DMS114 treated with DMSO at 0.1 percent for 48 hours (cell line): ENCODE measurements around the gene APOC4.
"Not testable (repeated sequence)": the region's sequence is repeated elsewhere in the genome, so short reads cannot be mapped to it uniquely, and the experiment has no call there.

Source experiments
- DNase-seq: peaks from one replicate; lab custom pipeline; 2025; ENCODE audit not compliant: unreplicated experiment; lab: John Stamatoyannopoulos, UW

Gene APOC4

DNA sequence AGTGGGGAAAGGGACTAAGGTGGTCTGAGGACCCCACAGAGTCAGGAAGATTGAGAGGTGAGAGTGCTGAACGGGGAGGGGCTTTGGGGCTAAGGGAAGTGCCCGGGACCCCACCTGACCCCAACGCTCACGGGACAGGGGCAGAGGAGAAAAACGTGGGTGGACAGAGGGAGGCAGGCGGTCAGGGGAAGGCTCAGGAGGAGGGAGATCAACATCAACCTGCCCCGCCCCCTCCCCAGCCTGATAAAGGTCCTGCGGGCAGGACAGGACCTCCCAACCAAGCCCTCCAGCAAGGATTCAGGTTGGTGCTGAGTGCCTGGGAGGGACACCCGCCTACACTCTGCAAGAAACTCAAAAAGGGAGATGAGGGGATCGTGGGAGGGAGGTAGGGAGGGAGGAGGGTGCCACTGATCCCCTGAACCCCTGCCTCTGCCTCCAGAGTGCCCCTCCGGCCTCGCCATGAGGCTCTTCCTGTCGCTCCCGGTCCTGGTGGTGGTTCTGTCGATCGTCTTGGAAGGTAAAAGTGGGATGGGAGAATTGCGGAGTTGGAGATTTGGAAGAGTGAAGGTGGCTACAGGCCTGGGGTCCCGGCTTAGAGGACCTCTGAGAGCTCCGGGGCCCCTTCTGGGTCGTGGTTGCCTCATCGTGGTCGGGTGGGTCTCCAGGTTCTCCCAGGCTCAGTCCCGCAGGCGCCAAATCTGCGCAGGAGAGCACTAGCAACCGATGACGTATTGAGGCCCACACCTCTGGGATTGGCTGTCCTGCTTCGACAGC is 27.4 kb upstream of the APOC4 start, which contains the start of gene APOC1:
APOC1 (plus strand) TSS at position 176 of the 774 bp plus-strand sequence; CDS start at position 460, 284 bp downstream.
- peak; percentile 69 for DNase-seq

DNA sequence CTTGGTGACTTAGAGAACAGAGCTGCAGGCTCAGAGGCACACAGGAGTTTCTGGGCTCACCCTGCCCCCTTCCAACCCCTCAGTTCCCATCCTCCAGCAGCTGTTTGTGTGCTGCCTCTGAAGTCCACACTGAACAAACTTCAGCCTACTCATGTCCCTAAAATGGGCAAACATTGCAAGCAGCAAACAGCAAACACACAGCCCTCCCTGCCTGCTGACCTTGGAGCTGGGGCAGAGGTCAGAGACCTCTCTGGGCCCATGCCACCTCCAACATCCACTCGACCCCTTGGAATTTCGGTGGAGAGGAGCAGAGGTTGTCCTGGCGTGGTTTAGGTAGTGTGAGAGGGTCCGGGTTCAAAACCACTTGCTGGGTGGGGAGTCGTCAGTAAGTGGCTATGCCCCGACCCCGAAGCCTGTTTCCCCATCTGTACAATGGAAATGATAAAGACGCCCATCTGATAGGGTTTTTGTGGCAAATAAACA is 17.8 kb upstream of the APOC4 start:
- no peak for DNase-seq

DNA sequence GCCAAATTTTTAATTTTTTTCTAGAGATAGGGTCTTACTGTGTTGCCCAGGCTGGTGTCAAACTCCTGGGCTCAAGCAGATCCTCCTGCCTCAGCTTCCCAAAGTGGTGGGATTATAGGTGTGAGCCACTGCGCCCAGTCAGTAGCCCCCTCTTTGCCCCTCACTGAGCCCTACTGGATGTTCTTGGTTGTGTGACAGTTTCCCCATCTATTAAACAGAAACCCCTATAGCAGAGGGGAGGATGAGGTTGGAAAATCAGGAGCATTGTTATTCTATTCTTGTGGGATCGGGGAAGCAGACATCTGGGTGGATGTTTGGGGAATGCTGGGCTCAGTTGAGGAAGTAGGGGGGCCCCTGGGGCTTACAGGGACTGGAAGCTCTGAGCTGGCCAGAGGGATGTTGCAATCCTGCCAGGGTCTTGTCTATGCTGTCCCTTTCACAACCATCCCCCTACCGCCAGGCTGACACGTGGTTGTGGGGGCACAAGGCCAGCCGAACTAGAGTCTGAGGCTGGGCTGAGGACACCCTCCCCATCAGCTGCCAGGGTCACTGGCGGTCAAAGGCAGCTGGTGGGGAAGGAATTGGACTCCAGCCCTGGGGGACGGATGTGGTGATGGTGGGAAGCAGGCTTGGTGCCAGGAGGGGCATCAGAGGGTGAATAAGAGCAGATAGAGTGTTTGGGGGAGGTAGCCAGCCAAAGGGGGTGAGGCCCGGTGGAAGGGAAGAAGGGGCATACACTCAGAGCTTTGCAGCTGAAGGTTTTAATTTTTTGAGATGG is 16.7 kb upstream of the APOC4 start:
- no peak for DNase-seq

DNA sequence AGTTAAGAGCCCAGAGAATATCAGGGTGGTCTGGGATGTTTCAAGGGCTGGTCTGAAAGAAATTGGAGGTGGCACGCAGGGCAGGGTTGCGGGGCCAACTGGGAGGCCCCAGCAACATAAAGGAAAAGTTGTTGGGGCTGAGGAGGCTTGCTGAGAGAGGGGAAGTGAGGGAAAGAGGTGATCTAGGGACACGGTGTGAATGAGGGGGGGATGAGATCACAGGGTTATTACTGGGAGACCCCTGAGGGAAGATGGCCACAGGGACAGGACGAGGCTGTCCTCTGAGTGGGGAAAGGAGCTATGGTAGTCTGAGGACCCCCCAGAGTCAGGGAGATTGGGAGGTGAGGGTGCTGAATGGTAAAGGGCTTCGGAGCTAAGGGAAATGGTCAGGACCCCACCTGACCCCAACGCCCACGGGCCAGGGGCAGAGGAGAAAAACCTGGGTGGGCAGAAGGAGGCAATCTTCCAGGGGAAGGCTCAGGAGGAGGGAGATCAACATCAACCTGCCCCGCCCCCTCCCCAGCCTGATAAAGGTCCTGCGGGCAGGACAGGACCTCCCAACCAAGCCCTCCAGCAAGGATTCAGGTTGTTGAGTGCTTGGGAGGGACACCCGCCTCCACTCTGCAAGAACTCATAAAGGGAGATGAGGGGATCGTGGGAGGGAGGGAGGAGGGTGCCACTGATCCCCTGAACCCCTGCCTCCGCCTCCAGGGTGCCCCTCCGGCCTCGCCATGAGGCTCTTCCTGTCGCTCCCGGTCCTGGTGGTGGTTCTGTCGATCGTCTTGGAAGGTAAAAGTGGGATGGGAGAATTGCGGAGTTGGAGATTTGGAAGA is 15.6 kb upstream of the APOC4 start:
- DNase-seq: not testable (repeated sequence)

DNA sequence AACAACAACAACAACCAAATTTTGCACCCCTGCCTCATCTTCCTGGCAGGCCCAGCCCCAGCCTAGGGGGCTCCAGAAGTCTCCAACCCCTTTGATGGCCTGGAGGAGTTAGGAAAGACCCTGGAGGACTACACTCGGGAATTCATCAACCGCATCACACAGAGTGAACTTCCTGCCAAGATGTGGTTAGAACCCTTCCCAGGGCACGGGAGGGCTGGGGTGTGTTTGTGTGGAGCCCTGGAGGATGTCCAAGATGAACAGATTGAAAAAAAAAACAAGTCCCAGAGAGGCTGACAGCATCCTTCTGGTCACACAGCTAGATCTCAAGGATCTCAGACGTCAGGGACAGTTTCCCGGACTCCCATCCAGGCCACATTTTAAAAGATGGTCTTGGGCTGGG is 14.3 kb upstream of the APOC4 start:
- DNase-seq: no peak

DNA sequence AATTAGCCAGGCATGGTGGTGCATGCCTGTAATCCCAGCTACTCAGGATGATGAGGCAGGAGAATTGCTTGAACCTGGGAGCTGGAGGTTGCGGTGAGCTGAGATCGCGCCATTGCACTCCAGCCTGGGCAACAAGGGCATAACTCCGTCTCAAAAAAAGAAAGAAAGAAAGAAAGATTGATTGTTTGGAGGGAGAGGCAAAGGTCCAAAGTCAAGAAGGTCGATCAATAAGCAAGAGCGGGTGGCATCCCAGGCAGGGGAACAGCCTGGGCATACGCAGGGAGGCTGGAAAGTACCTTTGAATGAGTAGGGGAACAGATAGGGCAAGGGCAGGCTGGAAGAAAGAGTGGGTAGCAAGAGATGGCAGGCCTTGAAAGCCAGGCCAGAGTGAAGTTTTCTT is 11.9 kb upstream of the APOC4 start:
- DNase-seq: no peak

DNA sequence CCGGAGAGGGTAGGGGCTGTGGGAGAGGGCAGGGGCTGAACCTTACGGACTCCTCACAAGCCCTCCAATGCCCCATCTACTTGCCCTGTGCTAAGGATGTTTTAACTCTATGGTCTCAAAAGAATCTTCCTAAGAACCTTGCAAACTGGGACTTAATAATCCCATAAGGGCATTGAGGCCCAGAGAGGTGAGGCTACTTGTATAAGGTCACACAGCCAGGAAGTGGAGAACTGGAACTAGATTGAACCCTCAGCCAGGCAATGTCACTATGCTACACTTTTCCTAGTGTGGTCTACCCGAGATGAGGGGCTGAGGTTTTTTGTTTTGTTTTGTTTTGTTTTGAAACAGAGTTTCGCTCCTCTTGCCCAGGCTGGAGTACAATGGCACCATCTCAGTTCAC is 10.5 kb upstream of the APOC4 start:
- no peak for DNase-seq

DNA sequence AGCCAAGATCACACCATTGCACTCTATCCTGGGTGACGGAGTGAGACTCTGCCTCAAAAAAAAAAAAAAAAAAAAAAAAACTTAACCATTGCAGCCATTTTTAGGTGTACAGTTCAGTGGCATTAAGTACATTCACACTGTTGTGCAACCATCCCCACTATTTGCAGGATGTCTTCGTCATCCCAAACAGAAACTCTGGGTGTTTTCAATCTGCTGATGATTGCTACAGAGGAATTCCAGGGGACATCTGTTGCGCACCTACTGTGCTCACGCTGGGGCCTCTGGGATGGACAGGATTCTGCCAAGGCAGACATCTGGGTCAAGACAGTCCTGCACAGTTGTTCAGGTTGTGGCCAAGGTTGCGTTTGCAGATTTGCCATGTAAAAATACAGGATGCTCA is 2.4 kb upstream of the APOC4 start:
- no peak for DNase-seq

DNA sequence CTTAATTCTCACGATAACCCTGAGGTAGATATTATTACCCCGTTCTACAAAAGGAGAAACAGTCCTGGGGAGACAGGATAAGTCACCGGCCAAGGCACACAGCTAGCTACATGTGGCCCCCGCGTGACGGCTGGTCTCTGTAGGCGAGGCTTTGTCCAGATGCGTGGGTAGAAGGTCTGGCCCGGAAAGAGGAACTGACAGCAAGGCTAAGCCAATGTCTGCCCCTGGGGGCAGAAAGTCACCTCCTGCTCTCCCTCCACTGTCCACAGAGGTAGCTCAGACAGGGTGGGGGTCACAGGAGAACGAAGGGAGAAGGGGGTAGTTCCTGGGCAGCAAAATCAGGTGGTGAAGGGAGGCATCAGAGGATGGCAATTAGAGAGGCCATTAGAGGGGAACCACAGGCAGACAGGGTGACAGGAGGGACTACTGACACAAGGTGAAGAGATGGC is 1.8 kb downstream of the APOC4 start:
- no peak for DNase-seq

DNA sequence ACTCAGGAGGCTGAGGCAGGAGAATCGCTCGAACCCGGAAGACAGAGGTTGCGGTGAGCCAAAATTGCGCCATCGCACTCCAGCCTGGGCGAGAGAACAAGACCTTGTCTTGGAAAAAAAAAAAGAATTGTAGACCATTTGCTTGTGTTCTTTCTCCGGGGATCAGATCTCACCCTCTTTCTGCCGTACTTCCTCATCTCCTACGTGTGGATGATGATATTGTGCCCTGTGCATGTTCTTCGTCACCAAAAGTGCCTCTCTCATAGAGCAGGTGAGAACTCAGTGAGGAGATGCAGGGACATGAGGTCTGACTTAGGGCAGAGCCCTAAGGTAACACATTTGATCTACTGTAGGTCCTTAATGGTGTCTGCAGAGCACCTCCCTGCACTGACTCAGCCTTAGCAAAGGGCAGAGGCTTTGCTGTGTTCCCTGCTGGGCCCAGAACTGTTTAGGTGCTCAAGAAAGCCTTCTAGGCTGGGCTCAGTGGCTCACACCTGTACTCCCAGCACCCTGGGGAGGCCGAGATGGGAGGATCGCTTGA is 5.1 kb downstream of the APOC4 start:
- no peak for DNase-seq

DNA sequence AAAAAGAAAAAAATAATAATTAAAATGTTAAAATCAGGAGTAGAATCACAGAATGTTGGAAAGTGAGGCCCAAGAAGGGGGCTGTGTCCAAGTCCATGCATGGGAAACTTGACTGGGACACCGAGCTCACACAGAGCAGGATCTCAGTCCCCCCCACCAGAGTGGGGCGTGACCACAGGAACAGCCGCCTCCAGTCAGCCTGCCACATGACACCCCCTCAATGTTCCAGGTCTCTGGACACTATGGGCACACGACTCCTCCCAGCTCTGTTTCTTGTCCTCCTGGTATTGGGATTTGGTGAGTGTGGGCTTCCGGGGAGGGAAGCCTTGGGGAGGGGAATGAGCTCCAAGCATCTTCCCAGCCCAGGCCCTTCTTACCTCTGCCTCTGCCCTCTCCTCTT is 6.2 kb downstream of the APOC4 start:
- no peak for DNase-seq

DNA sequence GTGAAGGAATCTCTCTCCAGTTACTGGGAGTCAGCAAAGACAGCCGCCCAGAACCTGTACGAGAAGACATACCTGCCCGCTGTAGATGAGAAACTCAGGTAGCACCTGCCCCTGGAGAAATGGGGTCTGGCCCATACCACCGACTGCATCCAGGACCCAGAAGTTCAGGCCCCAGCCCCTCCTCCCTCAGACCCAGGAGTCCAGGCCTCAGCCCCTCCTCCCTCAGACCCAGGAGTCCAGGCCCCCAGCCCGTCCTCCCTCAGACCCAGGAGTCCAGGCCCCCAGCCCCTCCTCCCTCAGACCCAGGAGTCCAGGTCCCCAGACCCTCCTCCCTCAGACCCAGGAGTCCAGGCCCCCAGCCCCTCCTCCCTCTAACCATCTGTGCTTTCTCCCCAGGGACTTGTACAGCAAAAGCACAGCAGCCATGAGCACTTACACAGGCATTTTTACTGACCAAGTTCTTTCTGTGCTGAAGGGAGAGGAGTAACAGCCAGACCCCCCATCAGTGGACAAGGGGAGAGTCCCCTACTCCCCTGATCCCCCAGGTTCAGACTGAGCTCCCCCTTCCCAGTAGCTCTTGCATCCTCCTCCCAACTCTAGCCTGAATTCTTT is 6.8 kb downstream of the APOC4 start:
- DNase-seq: no peak

DNA sequence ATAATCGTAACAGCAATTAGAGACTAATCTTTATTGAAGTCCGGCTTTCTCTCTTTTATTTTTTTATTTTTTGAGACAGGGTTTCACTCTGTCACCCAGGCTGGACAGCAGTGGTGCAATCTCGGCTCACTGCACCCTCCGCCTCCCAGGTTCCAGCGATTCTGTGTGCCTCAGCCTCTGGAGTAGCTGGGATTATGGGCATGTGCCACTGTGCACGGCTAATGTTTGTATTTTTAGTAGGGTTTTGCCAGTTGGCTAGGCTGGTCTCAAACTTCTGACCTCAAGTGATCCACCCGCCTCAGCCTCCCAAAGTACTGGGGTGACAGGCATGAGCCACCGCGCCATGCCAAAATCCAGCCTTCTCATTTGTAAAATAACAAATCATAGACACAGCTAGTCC is 7.5 kb downstream of the APOC4 start:
- no peak for DNase-seq

DNA sequence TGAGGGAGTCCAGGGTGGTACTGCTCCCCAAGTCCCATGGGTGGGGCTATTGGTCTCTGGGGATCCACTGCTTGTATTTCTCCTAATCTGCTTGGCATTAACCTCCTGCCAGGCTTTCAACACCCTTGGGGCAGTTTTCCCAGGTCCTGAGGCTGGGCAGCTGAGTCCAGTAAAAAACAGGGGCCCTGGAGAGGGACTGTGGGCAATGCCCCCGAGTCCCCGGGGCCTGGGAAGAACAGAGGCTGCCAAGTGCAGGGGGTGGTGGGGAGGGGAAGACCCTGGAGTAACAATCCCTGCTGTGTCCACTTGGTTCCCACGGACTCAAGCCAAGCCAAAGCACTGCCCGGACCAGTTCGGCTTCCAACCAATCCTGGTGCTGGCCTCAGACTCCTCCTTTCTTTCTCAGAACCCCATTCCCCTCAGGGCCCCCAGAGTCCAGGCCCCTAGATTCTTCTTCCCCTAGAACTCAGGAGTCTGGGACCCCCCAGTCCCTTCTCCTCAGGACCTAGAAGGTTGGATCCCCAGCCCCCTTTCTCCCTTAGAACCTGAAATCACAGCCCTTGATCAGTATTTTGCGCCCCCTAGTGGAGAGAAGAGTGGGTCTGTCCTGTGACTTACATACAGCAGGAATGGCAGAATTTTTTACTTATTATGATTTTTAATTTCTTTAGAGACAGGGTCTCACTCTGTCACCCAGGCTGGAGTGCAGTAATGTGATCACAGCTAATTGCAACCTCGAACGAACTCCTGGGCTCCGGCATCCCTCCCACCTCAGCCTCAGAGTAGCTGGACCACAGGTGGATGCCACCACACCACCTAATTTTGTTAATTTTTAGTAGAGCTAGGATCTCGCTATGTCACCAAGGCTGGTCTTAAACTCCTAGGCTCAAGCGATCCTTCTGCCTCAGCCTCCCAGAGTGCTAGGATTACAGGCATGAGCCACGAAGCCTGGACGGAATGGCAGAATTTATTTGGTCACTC is 9.4 kb downstream of the APOC4 start:
- peak; percentile 35 for DNase-seq

DNA sequence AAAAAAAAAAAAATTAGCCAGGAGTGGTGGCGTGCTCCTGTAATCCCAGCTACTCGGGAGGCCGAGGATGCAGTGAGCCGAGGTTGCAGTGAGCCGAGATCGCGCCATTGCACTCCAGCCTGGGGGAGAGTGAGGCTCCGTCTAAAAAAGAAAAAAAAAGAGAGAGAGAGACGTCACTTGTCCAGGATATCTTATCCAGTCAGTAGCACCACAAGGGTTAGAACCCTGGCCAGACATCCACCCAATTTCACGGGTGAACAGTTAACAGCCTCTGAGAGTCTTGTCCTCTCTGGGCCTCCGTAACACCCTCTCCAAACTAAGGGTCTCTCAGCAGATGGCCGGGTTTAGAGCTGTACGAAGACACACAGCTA is 12.2 kb downstream of the APOC4 start:
- no peak for DNase-seq

DNA sequence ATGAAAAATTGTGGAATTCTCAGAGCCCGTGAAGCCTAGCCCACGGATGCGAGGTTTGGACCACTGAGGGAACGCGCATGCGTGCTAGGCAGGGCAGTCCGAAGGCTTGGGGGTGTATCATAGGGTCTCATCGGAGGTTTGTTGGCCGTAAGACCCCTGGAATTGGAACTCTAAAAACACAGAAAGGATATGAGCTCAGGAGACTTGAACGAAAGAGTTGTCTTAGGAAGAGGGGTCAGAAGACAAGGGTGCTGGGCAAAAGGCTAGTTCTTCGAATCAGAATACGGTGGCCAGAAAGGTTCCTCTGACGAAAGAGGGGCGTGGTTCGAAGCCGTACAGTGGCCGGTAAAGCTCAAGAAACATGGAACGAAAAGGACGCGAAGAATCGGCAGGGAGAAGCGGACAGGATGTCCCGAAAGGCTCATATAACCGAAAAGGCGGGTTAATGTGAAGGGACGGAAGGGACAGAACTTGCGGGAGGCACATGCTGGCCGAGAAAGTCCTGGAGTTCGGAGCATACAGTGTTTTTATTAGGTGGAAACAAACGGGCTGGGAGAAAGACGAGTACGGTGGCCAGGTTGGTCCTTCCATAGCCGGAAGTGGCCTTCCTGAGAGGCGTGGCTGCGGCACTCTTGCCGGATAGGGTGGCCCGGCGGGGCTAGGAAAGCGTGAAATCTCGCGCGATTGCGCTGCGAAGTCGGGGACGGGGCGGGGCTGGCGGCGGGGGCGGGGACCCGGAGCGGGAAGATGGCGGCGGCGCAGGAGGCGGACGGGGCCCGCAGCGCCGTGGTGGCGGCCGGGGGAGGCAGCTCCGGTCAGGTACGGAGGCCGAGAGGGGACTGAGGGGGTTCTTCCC is 12.8 kb downstream of the APOC4 start, which contains the start of gene CLPTM1:
CLPTM1 (plus strand) TSS at position 732 of the 856 bp plus-strand sequence; CDS start at position 748, 16 bp downstream.
- DNase-seq: peak; percentile 86

DNA sequence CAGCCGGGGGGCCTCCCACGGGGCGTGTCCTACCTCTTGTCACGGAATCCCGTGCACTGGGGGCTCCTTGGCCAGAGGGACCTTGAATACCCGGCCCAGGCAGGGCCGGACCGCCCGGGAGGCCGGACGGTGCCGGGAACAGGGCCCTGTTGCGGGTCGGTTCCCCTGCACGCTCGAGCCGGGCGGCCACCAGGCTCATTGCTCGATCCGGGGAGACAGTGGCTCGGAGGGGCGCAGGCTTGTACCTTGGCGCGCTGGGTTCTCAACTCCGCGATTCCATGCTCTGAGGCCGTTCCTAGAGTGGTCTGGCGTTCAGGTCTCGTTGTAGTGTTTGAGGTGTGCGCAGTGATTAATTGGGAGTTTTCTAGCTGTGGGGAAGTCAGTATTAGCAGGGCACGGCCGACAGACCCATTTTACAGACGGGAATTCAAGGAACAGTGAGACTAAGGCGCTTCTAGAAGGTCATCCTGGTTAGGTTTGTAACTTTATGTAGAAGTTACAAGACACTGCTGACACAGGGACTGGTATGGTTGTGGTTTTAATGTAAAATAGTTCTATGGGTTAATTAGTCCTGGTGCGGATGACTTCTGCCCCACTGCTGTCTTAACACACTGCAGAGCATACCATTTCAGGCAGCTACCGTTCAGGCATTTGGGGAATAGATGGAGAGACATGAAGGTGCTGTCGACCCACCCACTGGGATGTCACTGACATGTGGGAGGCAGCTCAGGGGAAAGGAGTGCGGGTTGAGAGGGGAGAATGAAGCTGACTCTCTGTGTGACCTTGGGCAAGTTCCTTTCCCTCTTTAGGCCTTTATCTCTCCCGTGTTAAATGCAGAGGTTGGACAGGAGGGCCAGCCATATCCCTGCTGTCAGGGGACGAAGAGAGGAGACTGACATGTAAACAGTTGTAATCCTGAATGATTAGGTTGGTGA is 13.7 kb downstream of the APOC4 start:
- DNase-seq: no peak
